GM12878 (cell line): ENCODE data around the gene FLVCR1. TPM values are rescaled to one million over a fixed set of nuclear protein-coding genes. Genes with fewer than 3 reads are reported as not detected.

ENCODE experiments used
- ATAC-seq: fragments of 200-7000 bp; cut with Tn5 transposase; 3 replicates; pipeline ENCODE4 v1.9.1; 2020; ENCODE audit warnings: mild to moderate bottlenecking, moderate library complexity
- BruUV-seq: library from RNA; stranded (reverse); fragments of 400-500 nt; replicated peaks from 2 replicates; lab custom pipeline; 2021; lab: Mats Ljungman, UMichigan
- CTCF ChIA-PET: fragments of 300-600 bp; sonication (Branson Sonifier 250); formaldehyde crosslinking; extraction: SDS; loops from one replicate; lab custom pipeline; 2021; ENCODE audit warnings: inconsistent platforms; lab: Yijun Ruan, JAX
- POLR2A ChIA-PET: fragments of 350-600 bp; formaldehyde crosslinking; extraction: SDS; loops from one replicate; lab custom pipeline; 2021; ENCODE audit warnings: inconsistent platforms; lab: Charles Lee
- RAD21 ChIA-PET: fragments of 300-600 bp; sonication (Branson Sonifier 250); formaldehyde crosslinking; loops from one replicate; lab custom pipeline; 2023; ENCODE audit warnings: antibody characterized with exemption; ENCODE audit not compliant: unreplicated experiment; lab: Charles Lee
- SMC1A ChIA-PET: fragments of 300-600 bp; sonication (Branson Sonifier 250); formaldehyde crosslinking; loops from one replicate; lab custom pipeline; 2023; ENCODE audit not compliant: unreplicated experiment, uncharacterized antibody; lab: Charles Lee
- DNase-seq: peaks from one replicate; pipeline ENCODE4 v3.0.0-alpha.2; 2011; ENCODE audit warnings: low read depth, low spot score
- FAIRE-seq: peaks from 3 replicates; lab custom pipeline; 2011; peaks lifted over from hg19 to GRCh38; lab: Jason Lieb, UNC
- H2AFZ ChIP-seq: 2 replicates; pipeline ENCODE4 v1.6.0; 2011; ENCODE audit warnings: low read depth, low read length, control low read depth; ENCODE audit not compliant: control insufficient read depth
- H3K27ac ChIP-seq: 2 replicates; pipeline ENCODE4 v1.5.1; 2011; ENCODE audit warnings: control low read depth; ENCODE audit not compliant: control insufficient read depth, insufficient read depth
- H3K27me3 ChIP-seq, 2 experiments: replicated peaks in 1 of 2; 2 replicates each; pipeline versions ENCODE4 v1.6.0 to v1.6.1; 2011; ENCODE audit warnings: low read length in 1 of 2; ENCODE audit not compliant: control insufficient read depth in 2 of 2, insufficient read depth in 2 of 2
- H3K36me3 ChIP-seq, 2 experiments: 2 replicates each; pipeline ENCODE4 v1.5.1; 2011; ENCODE audit warnings: low read length in 1 of 2; ENCODE audit not compliant: control insufficient read depth in 2 of 2, insufficient read depth in 2 of 2
- H3K4me1 ChIP-seq: 2 replicates; pipeline ENCODE4 v1.6.1; 2011; ENCODE audit warnings: mild to moderate bottlenecking, low read length, moderate library complexity, mixed read lengths; ENCODE audit not compliant: control insufficient read depth, insufficient read depth
- H3K4me2 ChIP-seq: 2 replicates; pipeline ENCODE4 v1.6.0; 2011; ENCODE audit warnings: control low read depth; ENCODE audit not compliant: control insufficient read depth, insufficient read depth
- H3K4me3 ChIP-seq: fragments of 200-600 bp; sonication (generic); 2 replicates; pipeline ENCODE4 v1.5.1; 2016
- H3K79me2 ChIP-seq: 2 replicates; pipeline ENCODE4 v1.6.0; 2011; ENCODE audit warnings: low read length; ENCODE audit not compliant: control insufficient read depth, insufficient read depth
- H3K9ac ChIP-seq: 2 replicates; pipeline ENCODE4 v1.8.0; 2011; ENCODE audit warnings: low read length, control low read depth, mixed read lengths; ENCODE audit not compliant: control insufficient read depth, insufficient read depth
- H3K9me3 ChIP-seq: replicated peaks from 3 replicates; pipeline ENCODE4 v1.5.1; 2011; ENCODE audit warnings: mild to moderate bottlenecking, low read length; ENCODE audit not compliant: control insufficient read depth, insufficient read depth
- H4K20me1 ChIP-seq: 2 replicates; pipeline ENCODE4 v1.6.0; 2011; ENCODE audit not compliant: control insufficient read depth, insufficient read depth
- BHLHE40 ChIP-seq, 2 experiments: fragments of 450-650 bp in 1 of 2; IDR thresholded peaks; 2 replicates each; pipeline ENCODE4 v1.6.1; 2011 to 2017; ENCODE audit warnings: low read depth in 2 of 2, borderline replicate concordance in 1 of 2, improper control_type of control experiment in 1 of 2, low read length in 1 of 2, mild to moderate bottlenecking in 1 of 2
- CTCF ChIP-seq, 3 experiments: IDR thresholded peaks in 2 of 3; conservative IDR thresholded peaks in 1 of 3; 2 replicates each; pipeline ENCODE4 v1.5.1; 2011; ENCODE audit warnings: low read depth in 3 of 3, low read length in 3 of 3, mild to moderate bottlenecking in 3 of 3, control low read depth in 2 of 3, moderate library complexity in 2 of 3, inconsistent platforms in 1 of 3, mixed read lengths in 1 of 3; ENCODE audit not compliant: control insufficient read depth in 2 of 3, insufficient read depth in 1 of 3; ENCODE audit errors: extremely low read depth in 1 of 3
- GABPA ChIP-seq: IDR thresholded peaks from 2 replicates; pipeline ENCODE4 v1.6.1; 2014; ENCODE audit warnings: antibody characterized with exemption, low read depth, mild to moderate bottlenecking, inconsistent platforms
- MEF2A ChIP-seq: IDR thresholded peaks from 2 replicates; pipeline ENCODE4 v1.6.1; 2011; ENCODE audit warnings: low read depth, mild to moderate bottlenecking, low read length, moderate library complexity; ENCODE audit not compliant: insufficient read depth
- MXI1 ChIP-seq: fragments of 150-350 bp; IDR thresholded peaks from 2 replicates; pipeline ENCODE4 v1.6.1; 2011; ENCODE audit warnings: low read depth, mild to moderate bottlenecking, inconsistent platforms, low read length, improper control_type of control experiment
- NFXL1 ChIP-seq: fragments of 450-650 bp; IDR thresholded peaks from 2 replicates; pipeline ENCODE4 v1.6.1; 2017; ENCODE audit warnings: antibody characterized with exemption, mild to moderate bottlenecking, borderline replicate concordance
- POLR2AphosphoS5 ChIP-seq: IDR thresholded peaks from 2 replicates; pipeline ENCODE4 v1.6.1; 2011; ENCODE audit warnings: mild to moderate bottlenecking, low read length, inconsistent platforms
- RUNX3 ChIP-seq: IDR thresholded peaks from 2 replicates; pipeline ENCODE4 v1.6.1; 2012; ENCODE audit warnings: low read length, inconsistent platforms
- SP1 ChIP-seq: IDR thresholded peaks from one replicate; pipeline ENCODE4 v1.6.1; 2011; ENCODE audit warnings: low read depth, low read length
- STAT3 ChIP-seq: IDR thresholded peaks from 2 replicates; pipeline ENCODE4 v1.6.1; 2011; ENCODE audit warnings: low read depth, low read length, improper control_type of control experiment
- SUPT20H ChIP-seq: IDR thresholded peaks from 2 replicates; pipeline ENCODE4 v1.6.1; 2011; ENCODE audit warnings: low read depth, mild to moderate bottlenecking, low read length, moderate library complexity, borderline replicate concordance; ENCODE audit not compliant: control insufficient read depth
- WGBS: methylation state at CpG from one replicate; pipeline ENCODE4 v1.1.6; 2016; ENCODE audit warnings: low lambda C conversion rate; ENCODE audit not compliant: insufficient replicate concordance, insufficient coverage; ENCODE audit errors: missing lambda C conversion rate; 5-methylcytosine and 5-hydroxymethylcytosine counted together
- in situ Hi-C: fragments of 300-500 bp; cut with MboI; formaldehyde crosslinking; loops from 9 replicates; pipeline ENCODE4 v1.14.3; 2018; ENCODE audit warnings: mixed read lengths
- intact Hi-C: fragments of 100-400 bp; cut with micrococcal nuclease; formaldehyde crosslinking; loops from one replicate; pipeline ENCODE4 v1.14.2; 2022; ENCODE audit not compliant: unreplicated experiment
- polyA plus RNA-seq, 11 experiments: library from polyadenylated mRNA; depleted of rRNA in 4 of 11; unstranded in 6 of 11; stranded (reverse) in 5 of 11; fragments of >200 nt; fragmentation: Nextera tagmentation in 4 of 11; fragmentation: Illumina TruSeq in 1 of 11; extraction: Ambion mirVana in 4 of 11; extraction: Trizol in 1 of 11; gene quantifications; 1 replicate in 1 of 11; 2 replicates in 10 of 11; pipeline versions ENCODE4 v1.2.1 to v1.2.3, GENCODE V29; 2011 to 2016; ENCODE audit warnings: inconsistent platforms in 2 of 11, missing spikeins in 2 of 11, low read depth in 1 of 11
- total RNA-seq, 4 experiments: library from RNA; depleted of rRNA in 3 of 4; stranded (reverse); fragments of >200 nt in 3 of 4; fragmentation: Illumina TruSeq in 1 of 4; extraction: Trizol in 1 of 4; gene quantifications; 2 replicates each; pipeline versions ENCODE4 v1.2.1 to v1.2.3, GENCODE V29; 2013 to 2021
- TF ChIP-seq, protein P1 (sequence below): IDR thresholded peaks from 2 replicates; pipeline ENCODE4 v1.6.1; 2012; ENCODE audit warnings: low read depth, low read length, improper control_type of control experiment
- TF ChIP-seq, protein P2 (sequence below): fragments of 150-350 bp; IDR thresholded peaks from 2 replicates; pipeline ENCODE4 v1.6.1; 2016; ENCODE audit warnings: low read depth, low read length

Gene FLVCR1
- total and polyA plus RNA-seq, 10 of the 15 experiments (the other 5 are each of a cell fraction or from before 2014, with no cell fraction given) = 7.1 to 25.2 (median 17.6) TPM

- peaks cover 18% of the 10 kb centered on the region for H3K9me3 ChIP-seq
- ChIA-PET POLR2A (interaction anchor here (1.4 kb wide), 1 partner anchor 31 kb away, joined by 3 read pairs; the partner anchor contains the start of gene FLVCR1), CTCF (interaction anchor here (0.6 to 2.4 kb wide), 5 partner anchors 12 to 261 kb away, joined by 3 to 10 read pairs (median 4); no protein-coding TSS in a partner anchor), RAD21 (interaction anchor here (0.7 kb wide), 1 partner anchor 168 kb away, joined by 3 read pairs; no protein-coding TSS in a partner anchor), SMC1A (interaction anchor here (1.3 to 1.7 kb wide), 2 partner anchors 11 to 12 kb away, joined by 3 to 5 read pairs; no protein-coding TSS in a partner anchor)
- H2AFZ ChIP-seq = no peak overlapping the region
- H3K36me3 ChIP-seq = no peaks in the 10 kb centered on the region
- WGBS = 99% methylated on average over 4 of the region's 4 CpGs
- H3K9ac ChIP-seq = no peak overlapping the region
- H4K20me1 ChIP-seq = no peaks in the 10 kb centered on the region
- DNase-seq = no peak
- H3K4me1 ChIP-seq = peaks cover 4% of the 10 kb centered on the region
- in situ Hi-C loops (no loop called here), intact Hi-C loops (no loop called here)
- ATAC-seq = no peak
- H3K4me2 ChIP-seq = no peak overlapping the region
- TF ChIP-seq, protein P1, sequence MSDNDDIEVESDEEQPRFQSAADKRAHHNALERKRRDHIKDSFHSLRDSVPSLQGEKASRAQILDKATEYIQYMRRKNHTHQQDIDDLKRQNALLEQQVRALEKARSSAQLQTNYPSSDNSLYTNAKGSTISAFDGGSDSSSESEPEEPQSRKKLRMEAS = no peak
- TF ChIP-seq STAT3 (no peak), POLR2AphosphoS5 (no peak), BHLHE40 (IDR thresholded peaks at IDR 0.05; ENCODE audit: borderline replicate concordance in 1 of 2, low read depth in 2 of 2, low read length in 1 of 2) (no peak), MEF2A (no peak), MXI1 (no peak), SP1 (no peak), RUNX3 (no peak), NFXL1 (no peak), SUPT20H (no peak), CTCF (IDR thresholded peaks at IDR 0.05 in 2 of 3, conservative IDR thresholded peaks at IDR 0.05 in 1 of 3; ENCODE audit: control insufficient read depth in 2 of 3, extremely low read depth in 1 of 3, insufficient read depth in 1 of 3, low read depth in 3 of 3, low read length in 3 of 3) (no peak), GABPA (no peak)
- TF ChIP-seq, protein P2, sequence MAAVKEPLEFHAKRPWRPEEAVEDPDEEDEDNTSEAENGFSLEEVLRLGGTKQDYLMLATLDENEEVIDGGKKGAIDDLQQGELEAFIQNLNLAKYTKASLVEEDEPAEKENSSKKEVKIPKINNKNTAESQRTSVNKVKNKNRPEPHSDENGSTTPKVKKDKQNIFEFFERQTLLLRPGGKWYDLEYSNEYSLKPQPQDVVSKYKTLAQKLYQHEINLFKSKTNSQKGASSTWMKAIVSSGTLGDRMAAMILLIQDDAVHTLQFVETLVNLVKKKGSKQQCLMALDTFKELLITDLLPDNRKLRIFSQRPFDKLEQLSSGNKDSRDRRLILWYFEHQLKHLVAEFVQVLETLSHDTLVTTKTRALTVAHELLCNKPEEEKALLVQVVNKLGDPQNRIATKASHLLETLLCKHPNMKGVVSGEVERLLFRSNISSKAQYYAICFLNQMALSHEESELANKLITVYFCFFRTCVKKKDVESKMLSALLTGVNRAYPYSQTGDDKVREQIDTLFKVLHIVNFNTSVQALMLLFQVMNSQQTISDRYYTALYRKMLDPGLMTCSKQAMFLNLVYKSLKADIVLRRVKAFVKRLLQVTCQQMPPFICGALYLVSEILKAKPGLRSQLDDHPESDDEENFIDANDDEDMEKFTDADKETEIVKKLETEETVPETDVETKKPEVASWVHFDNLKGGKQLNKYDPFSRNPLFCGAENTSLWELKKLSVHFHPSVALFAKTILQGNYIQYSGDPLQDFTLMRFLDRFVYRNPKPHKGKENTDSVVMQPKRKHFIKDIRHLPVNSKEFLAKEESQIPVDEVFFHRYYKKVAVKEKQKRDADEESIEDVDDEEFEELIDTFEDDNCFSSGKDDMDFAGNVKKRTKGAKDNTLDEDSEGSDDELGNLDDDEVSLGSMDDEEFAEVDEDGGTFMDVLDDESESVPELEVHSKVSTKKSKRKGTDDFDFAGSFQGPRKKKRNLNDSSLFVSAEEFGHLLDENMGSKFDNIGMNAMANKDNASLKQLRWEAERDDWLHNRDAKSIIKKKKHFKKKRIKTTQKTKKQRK = no peak
- BruUV-seq = no TSS peak
- no peaks in the 10 kb centered on the region for H3K27me3 ChIP-seq
- FAIRE-seq = no peak
- no peak overlapping the region for H3K4me3 ChIP-seq
- no peaks in the 10 kb centered on the region for H3K79me2 ChIP-seq
- H3K27ac ChIP-seq = no peak overlapping the region
Observed at GRCh38 chr1:212827171-212827776, 30.8 kb upstream of the FLVCR1 start.
